A549 treated with ZK216348 at 1 μM for 4 hours (cell line): ENCODE data around the gene CATSPER1. TPM values are rescaled to one million over a fixed set of nuclear protein-coding genes. Genes with fewer than 3 reads are reported as not detected.

Source experiments
- total RNA-seq: library from RNA; stranded (reverse); fragments of 200-300 nt; extraction: Qiagen RNA extraction; gene quantifications from 5 replicates; pipeline ENCODE4 v1.2.3, GENCODE V29; 2022; ENCODE audit warnings: low read depth

The CATSPER1 gene
- 1.2 to 2.4 TPM (median 2.1 TPM) in 5 replicates for total RNA-seq

DNA sequence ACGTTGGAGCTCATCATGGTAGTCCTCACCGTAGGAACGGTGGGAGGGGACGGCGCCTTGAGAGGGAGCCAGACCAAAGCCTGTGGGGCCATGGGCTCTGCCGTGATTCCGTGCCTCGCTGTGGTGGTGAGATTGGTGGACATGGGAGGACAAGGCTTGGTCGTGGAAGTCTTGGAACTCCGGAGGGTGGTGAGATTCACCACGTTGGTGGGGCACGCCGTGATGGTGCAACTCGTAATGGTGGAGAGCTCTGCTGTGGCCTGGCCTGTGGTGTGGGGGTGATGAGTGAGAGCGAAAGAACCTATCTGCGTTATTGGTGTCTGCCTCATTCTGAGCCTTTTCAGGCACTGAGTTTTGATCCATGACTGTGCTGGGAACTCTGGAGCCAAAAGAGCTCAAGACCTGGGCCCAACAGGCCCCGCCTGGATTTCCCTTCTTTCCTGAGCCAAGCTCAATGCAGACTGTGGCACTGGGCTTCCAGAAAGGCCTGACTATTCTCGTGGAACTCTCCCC lies at the start of gene CATSPER1:
Gene CATSPER1, minus strand, starts transcription at position 463 of the 513 bp plus-strand sequence. Its CDS starts 100 bp downstream, at position 363.

GRCh38 chr11:66069715-66070603 lies 43.7 kb upstream of the CATSPER1 start, which contains the start of gene PACS1:
Gene PACS1 (plus strand): TSS chr11:66070272. CDS start chr11:66070487, 215 bp downstream.

DNA sequence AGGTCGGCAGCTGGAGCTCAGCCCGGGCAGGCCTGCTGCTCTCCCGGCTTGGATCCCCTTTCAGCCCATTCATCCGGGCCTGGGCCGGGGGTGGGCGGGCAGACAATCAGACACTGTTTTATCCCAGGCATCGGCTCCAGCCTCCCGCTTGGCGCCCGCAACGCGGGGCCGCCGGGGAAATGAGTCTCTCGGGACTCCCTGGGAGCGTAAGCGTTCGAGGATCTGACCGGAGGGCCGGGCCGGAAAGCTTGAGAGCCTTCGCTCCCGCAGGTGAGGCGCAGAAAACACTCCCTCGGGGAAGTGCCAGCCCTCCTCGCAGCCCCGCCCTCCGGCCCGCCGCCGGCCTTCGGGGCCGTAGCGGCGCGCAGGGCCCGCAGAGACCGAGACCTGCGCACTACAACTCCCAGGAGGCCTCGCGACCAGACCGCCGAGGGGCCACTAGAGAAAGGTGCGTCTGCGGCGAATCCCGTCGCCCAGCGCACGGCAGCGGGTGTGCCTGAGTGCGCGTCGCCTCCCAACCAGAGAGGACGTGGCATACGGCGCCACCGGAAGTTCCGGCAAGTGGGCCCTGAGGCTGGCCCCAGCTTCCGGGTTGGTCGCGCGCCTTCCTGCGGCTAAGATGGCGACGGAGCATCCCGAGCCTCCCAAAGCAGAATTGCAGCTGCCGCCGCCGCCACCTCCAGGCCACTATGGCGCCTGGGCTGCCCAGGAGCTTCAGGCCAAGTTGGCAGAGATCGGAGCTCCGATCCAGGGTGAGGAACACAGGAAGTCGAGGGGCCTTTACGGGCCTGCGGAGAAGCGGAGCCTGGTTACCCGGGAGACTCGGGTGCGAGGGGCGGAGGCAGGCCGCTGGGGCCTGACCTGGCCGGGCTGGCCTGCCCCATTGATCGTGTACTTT lies 25.7 kb upstream of the CATSPER1 start, which contains the start of gene SF3B2:
Gene SF3B2, plus strand, starts transcription at position 599 of the 898 bp plus-strand sequence. Its CDS starts 21 bp downstream, at position 620.

GRCh38 chr11:66048547-66049323 lies 22.5 kb upstream of the CATSPER1 start, which contains the start of gene GAL3ST3:
Gene GAL3ST3 (minus strand): TSS chr11:66049161. CDS start chr11:66045415, 3,746 bp downstream.

GRCh38 chr11:66011785-66012303 lies 14.4 kb downstream of the CATSPER1 start, which contains the start of gene CST6:
Gene CST6 (plus strand): TSS chr11:66012008. CDS start chr11:66012045, 37 bp downstream.

GRCh38 chr11:66001942-66002647 lies 24.2 kb downstream of the CATSPER1 start, which contains the start of the genes BANF1 and EIF1AD:
Gene BANF1 (plus strand): TSS chr11:66002503. CDS start chr11:66003251, 748 bp downstream.
Gene EIF1AD (minus strand): TSS chr11:66002157. CDS start chr11:66000389, 1,768 bp downstream.

Other genes starting within 250 kb of the CATSPER1 start
- gene AP5B1, start 245.5 kb downstream of the CATSPER1 start, total RNA-seq: 6.0 to 13.9 TPM (median 11.2 TPM) in 5 replicates
- 0.08 to 0.15 TPM (median 0.09 TPM) in 3 of 5 replicates, not detected in the others for gene OVOL1, start 239.4 kb downstream of the CATSPER1 start, total RNA-seq
- gene SNX32, start 192.5 kb downstream of the CATSPER1 start, total RNA-seq: not detected in 5 replicates
- gene CFL1, start 168.3 kb downstream of the CATSPER1 start, total RNA-seq: 1,889 to 2,400 TPM (median 2,225 TPM) in 5 replicates
- 23.9 to 43.5 TPM (median 31.9 TPM) in 5 replicates for gene MUS81, start 166.0 kb downstream of the CATSPER1 start, total RNA-seq
- gene EFEMP2, start 153.7 kb downstream of the CATSPER1 start, total RNA-seq: 0.92 to 1.8 TPM (median 1.4 TPM) in 5 replicates
- gene CTSW, start 146.6 kb downstream of the CATSPER1 start, total RNA-seq: 0.20 TPM in 1 of 5 replicates, not detected in the others
- 62.6 to 93.4 TPM (median 84.9 TPM) in 5 replicates for gene FIBP, start 138.0 kb downstream of the CATSPER1 start, total RNA-seq
- gene CCDC85B, start 135.8 kb downstream of the CATSPER1 start, total RNA-seq: 20.0 to 52.5 TPM (median 49.0 TPM) in 5 replicates
- 132 to 214 TPM (median 155 TPM) in 5 replicates for gene FOSL1, start 126.1 kb downstream of the CATSPER1 start, total RNA-seq
- gene C11orf68, start 107.4 kb downstream of the CATSPER1 start, total RNA-seq: 27.1 to 54.3 TPM (median 50.1 TPM) in 5 replicates
- 158 to 325 TPM (median 225 TPM) in 5 replicates for gene DRAP1, start 107.1 kb downstream of the CATSPER1 start, total RNA-seq
- not detected in 5 replicates for gene TSGA10IP, start 81.0 kb downstream of the CATSPER1 start, total RNA-seq
- gene SART1, start 64.7 kb downstream of the CATSPER1 start, total RNA-seq: 43.2 to 70.5 TPM (median 61.2 TPM) in 5 replicates
- gene EIF1AD, start 24.3 kb downstream of the CATSPER1 start, total RNA-seq: 36.9 to 46.3 TPM (median 39.5 TPM) in 5 replicates
- 370 to 493 TPM (median 487 TPM) in 5 replicates for gene BANF1, start 24.0 kb downstream of the CATSPER1 start, total RNA-seq
- not detected in 5 replicates for gene CST6, start 14.5 kb downstream of the CATSPER1 start, total RNA-seq
- not detected in 5 replicates for gene GAL3ST3, start 22.7 kb upstream of the CATSPER1 start, total RNA-seq
- gene SF3B2, start 25.9 kb upstream of the CATSPER1 start, total RNA-seq: 166 to 198 TPM (median 173 TPM) in 5 replicates
- gene PACS1, start 43.8 kb upstream of the CATSPER1 start, total RNA-seq: 54.8 to 98.9 TPM (median 79.2 TPM) in 5 replicates
- gene KLC2, start 231.2 kb upstream of the CATSPER1 start, total RNA-seq: 29.5 to 52.1 TPM (median 46.6 TPM) in 5 replicates
- gene RAB1B, start 242.2 kb upstream of the CATSPER1 start, total RNA-seq: 103 to 154 TPM (median 150 TPM) in 5 replicates